Calu3 (cell line): ENCODE results near the gene GSX2. TPM values are rescaled to one million over a fixed set of nuclear protein-coding genes. Genes with fewer than 3 reads are reported as not detected.

ENCODE experiments used
- BruUV-seq: library from RNA; stranded (reverse); fragments of 400-500 nt; replicated peaks from 2 replicates; lab custom pipeline; 2021; lab: Mats Ljungman, UMichigan
- CTCF ChIA-PET: fragments of 300-600 bp; sonication (Branson Sonifier 250); formaldehyde crosslinking; loops from one replicate; lab custom pipeline; 2022; ENCODE audit warnings: antibody characterized with exemption; lab: Charles Lee
- DNase-seq: peaks from one replicate; pipeline ENCODE4 v3.0.0; 2022
- H3K27ac Mint-ChIP-seq: one replicate; pipeline ENCODE4 v1.8.0; 2022; ENCODE audit warnings: mixed read lengths; ENCODE audit not compliant: unreplicated experiment
- H3K27me3 Mint-ChIP-seq: one replicate; pipeline ENCODE4 v1.8.0; 2022; ENCODE audit warnings: mixed read lengths; ENCODE audit not compliant: unreplicated experiment
- H3K36me3 Mint-ChIP-seq: one replicate; pipeline ENCODE4 v1.8.0; 2022; ENCODE audit warnings: mild to moderate bottlenecking, moderate library complexity, mixed read lengths; ENCODE audit not compliant: insufficient read depth, unreplicated experiment
- H3K4me1 Mint-ChIP-seq: one replicate; pipeline ENCODE4 v1.8.0; 2022; ENCODE audit warnings: mild to moderate bottlenecking, low read depth, mixed read lengths; ENCODE audit not compliant: unreplicated experiment
- H3K4me3 Mint-ChIP-seq: one replicate; pipeline ENCODE4 v1.8.0; 2022; ENCODE audit warnings: mild to moderate bottlenecking, low read depth, moderate library complexity, mixed read lengths; ENCODE audit not compliant: unreplicated experiment
- H3K9me3 Mint-ChIP-seq: one replicate; pipeline ENCODE4 v1.8.0; 2022; ENCODE audit warnings: low read depth, mixed read lengths; ENCODE audit not compliant: unreplicated experiment
- intact Hi-C: fragments of 100-400 bp; cut with micrococcal nuclease; formaldehyde crosslinking; loops from one replicate; pipeline ENCODE4 v1.10.0; 2022; ENCODE audit not compliant: unreplicated experiment
- total RNA-seq: library from RNA; stranded (reverse); gene quantifications from 2 replicates; pipeline ENCODE4 v1.2.3, GENCODE V29; 2022
- TF ChIP-seq, protein P1 (sequence below): fragments of 200-600 bp; IDR thresholded peaks from one replicate; pipeline ENCODE4 v1.8.0; 2022; ENCODE audit warnings: antibody characterized with exemption; ENCODE audit not compliant: unreplicated experiment

Gene GSX2
- total RNA-seq, 1 experiment from 2014 or later, result not detected

DNA sequence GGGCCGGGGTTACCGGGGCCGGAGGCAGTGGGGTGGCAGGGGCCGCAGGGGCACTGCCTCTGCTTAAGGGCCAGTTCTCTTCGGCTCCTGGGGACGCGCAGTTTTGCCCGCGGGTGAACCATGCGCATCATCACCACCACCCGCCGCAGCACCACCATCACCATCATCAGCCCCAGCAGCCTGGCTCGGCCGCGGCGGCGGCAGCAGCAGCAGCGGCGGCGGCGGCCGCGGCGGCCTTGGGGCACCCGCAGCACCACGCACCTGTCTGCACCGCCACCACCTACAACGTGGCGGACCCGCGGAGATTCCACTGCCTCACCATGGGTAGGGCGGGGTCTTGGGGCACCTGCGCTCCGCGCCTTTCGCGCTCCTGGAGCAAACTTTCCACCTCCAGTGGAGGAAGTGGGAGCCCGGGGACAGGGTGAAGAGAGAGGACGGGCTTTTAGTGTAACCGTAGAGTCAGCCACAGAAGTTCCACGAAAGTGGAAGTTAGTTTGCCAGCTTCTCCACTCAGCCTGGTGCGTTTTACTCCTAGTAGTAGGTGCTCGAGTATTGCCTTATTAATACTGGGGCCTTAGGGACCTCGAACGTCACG lies 729 bp downstream of the GSX2 start:
- H3K4me1 Mint-ChIP-seq, result peaks cover 5% of the 10 kb centered on the region
- peaks cover 86% of the 10 kb centered on the region for H3K27me3 Mint-ChIP-seq
- peak overlapping the region; percentile 50 for H3K4me3 Mint-ChIP-seq
- TF ChIP-seq, protein P1, sequence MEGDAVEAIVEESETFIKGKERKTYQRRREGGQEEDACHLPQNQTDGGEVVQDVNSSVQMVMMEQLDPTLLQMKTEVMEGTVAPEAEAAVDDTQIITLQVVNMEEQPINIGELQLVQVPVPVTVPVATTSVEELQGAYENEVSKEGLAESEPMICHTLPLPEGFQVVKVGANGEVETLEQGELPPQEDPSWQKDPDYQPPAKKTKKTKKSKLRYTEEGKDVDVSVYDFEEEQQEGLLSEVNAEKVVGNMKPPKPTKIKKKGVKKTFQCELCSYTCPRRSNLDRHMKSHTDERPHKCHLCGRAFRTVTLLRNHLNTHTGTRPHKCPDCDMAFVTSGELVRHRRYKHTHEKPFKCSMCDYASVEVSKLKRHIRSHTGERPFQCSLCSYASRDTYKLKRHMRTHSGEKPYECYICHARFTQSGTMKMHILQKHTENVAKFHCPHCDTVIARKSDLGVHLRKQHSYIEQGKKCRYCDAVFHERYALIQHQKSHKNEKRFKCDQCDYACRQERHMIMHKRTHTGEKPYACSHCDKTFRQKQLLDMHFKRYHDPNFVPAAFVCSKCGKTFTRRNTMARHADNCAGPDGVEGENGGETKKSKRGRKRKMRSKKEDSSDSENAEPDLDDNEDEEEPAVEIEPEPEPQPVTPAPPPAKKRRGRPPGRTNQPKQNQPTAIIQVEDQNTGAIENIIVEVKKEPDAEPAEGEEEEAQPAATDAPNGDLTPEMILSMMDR, result no peak
- BruUV-seq, result no TSS peak
- DNase-seq, result peak; percentile 11
- CTCF ChIA-PET, result no interaction called here
- intact Hi-C loops, result no loop called here
- H3K27ac Mint-ChIP-seq, result no peak overlapping the region
- no peaks in the 10 kb centered on the region for H3K9me3 Mint-ChIP-seq
- no peaks in the 10 kb centered on the region for H3K36me3 Mint-ChIP-seq

DNA sequence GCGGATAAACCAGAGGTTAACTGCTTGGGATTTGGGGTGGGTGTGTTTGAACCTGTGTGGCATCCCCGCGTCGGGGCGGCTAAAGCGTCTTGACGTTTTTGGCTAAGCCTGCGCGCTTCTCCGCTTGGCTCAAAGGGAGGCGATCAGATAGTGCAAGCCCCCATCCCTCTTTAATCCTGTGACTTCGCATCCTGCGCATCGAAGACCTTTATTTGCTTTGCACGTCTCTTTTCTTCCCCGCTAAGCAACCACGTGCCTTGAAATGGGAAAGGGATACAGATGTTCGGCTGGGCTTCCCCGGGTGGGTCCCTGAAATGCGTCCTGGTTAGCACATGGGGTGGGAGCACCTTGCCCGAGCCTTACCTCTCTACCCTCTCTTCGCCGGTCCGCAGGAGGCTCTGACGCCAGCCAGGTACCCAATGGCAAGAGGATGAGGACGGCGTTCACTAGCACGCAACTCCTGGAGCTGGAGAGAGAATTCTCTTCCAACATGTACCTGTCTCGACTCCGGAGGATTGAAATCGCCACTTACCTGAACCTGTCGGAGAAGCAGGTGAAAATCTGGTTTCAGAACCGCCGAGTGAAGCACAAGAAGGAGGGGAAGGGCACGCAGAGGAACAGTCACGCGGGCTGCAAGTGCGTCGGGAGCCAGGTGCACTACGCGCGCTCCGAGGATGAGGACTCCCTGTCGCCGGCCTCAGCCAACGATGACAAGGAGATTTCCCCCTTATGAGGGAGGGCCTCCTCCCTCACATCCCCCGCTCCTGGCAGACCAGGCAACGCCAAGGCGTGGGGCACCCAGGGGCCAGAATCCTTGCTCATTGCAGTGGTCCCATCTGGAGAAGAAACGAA lies 1.5 kb downstream of the GSX2 start:
- DNase-seq, result no peak
- Mint-ChIP-seq H3K4me1 (peaks cover 4% of the 10 kb centered on the region), H3K36me3 (no peaks in the 10 kb centered on the region), H3K9me3 (no peaks in the 10 kb centered on the region), H3K27ac (no peak overlapping the region), H3K4me3 (peak overlapping the region; percentile 50), H3K27me3 (peaks cover 86% of the 10 kb centered on the region)
- CTCF ChIA-PET, result no interaction called here
- intact Hi-C loops, result no loop called here
- BruUV-seq, result no TSS peak
- TF ChIP-seq, protein P1, result no peak

DNA sequence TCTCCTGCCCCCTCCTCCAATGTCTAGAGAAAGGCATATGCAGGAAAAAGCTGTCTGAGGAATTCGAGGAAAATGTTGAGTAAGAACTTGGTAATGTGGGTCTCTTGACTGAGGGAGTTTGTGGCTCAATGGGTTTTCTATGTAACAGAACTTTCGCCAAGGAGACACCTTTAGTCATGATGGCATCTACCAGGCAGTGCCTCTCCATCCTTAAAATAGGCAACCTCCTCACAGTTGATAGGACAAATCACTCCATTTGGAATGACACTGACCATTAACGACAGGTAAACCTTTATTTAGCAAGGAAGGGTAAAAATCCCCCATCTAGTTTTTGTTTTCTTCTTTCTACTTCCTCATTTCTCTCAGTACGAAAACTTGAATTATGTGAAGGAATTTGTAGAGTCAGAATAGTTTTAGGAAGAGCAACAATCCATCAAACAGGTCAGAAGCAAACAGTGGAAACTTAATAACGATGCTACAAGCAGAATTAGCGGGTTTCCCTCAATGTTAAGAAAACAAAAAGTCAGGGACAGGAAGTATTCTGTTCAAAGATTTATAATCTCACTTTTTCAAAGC lies 2.7 kb downstream of the GSX2 start:
- DNase-seq, result no peak
- peaks cover 86% of the 10 kb centered on the region for H3K27me3 Mint-ChIP-seq
- peaks cover 8% of the 10 kb centered on the region for H3K4me1 Mint-ChIP-seq
- no peak overlapping the region for H3K4me3 Mint-ChIP-seq
- H3K36me3 Mint-ChIP-seq, result no peaks in the 10 kb centered on the region
- CTCF ChIA-PET, result no interaction called here
- no TSS peak for BruUV-seq
- TF ChIP-seq, protein P1, result no peak
- H3K9me3 Mint-ChIP-seq, result no peaks in the 10 kb centered on the region
- no peak overlapping the region for H3K27ac Mint-ChIP-seq
- intact Hi-C loops, result no loop called here

DNA sequence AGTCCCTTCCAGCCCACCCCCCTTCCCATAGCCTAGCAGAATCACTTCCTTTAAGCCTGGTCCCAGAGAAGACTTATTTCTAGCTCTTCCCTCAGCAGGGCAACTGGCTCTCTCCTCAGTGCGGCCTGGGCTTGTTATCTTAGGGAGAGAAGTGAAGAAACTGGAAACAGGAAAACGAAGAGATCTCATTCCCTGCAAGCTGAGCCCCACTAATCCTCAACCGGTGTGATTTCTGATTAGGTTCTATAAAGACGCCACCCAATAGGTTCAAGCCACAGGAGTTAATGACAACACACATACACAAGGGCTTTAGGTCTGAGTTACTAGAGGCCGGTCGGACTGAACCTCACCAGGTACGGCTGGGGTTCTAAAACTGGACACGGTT lies 3.2 kb downstream of the GSX2 start:
- BruUV-seq, result no TSS peak
- no peak for DNase-seq
- CTCF ChIA-PET, result interaction anchor here (0.6 kb wide), 1 partner anchor 111 kb away, joined by 3 read pairs; no protein-coding TSS in a partner anchor
- intact Hi-C loops, result no loop called here
- Mint-ChIP-seq H3K4me3 (no peak overlapping the region), H3K27me3 (peaks cover 86% of the 10 kb centered on the region), H3K4me1 (peaks cover 8% of the 10 kb centered on the region), H3K27ac (no peak overlapping the region), H3K36me3 (no peaks in the 10 kb centered on the region), H3K9me3 (no peaks in the 10 kb centered on the region)
- TF ChIP-seq, protein P1, result no peak
